ENCODE data around the gene SARDH.
A peak's percentile ranks its signal among the peaks of the same experiment; 100 is the strongest.

Gene SARDH, protein sequence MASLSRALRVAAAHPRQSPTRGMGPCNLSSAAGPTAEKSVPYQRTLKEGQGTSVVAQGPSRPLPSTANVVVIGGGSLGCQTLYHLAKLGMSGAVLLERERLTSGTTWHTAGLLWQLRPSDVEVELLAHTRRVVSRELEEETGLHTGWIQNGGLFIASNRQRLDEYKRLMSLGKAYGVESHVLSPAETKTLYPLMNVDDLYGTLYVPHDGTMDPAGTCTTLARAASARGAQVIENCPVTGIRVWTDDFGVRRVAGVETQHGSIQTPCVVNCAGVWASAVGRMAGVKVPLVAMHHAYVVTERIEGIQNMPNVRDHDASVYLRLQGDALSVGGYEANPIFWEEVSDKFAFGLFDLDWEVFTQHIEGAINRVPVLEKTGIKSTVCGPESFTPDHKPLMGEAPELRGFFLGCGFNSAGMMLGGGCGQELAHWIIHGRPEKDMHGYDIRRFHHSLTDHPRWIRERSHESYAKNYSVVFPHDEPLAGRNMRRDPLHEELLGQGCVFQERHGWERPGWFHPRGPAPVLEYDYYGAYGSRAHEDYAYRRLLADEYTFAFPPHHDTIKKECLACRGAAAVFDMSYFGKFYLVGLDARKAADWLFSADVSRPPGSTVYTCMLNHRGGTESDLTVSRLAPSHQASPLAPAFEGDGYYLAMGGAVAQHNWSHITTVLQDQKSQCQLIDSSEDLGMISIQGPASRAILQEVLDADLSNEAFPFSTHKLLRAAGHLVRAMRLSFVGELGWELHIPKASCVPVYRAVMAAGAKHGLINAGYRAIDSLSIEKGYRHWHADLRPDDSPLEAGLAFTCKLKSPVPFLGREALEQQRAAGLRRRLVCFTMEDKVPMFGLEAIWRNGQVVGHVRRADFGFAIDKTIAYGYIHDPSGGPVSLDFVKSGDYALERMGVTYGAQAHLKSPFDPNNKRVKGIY

DNA sequence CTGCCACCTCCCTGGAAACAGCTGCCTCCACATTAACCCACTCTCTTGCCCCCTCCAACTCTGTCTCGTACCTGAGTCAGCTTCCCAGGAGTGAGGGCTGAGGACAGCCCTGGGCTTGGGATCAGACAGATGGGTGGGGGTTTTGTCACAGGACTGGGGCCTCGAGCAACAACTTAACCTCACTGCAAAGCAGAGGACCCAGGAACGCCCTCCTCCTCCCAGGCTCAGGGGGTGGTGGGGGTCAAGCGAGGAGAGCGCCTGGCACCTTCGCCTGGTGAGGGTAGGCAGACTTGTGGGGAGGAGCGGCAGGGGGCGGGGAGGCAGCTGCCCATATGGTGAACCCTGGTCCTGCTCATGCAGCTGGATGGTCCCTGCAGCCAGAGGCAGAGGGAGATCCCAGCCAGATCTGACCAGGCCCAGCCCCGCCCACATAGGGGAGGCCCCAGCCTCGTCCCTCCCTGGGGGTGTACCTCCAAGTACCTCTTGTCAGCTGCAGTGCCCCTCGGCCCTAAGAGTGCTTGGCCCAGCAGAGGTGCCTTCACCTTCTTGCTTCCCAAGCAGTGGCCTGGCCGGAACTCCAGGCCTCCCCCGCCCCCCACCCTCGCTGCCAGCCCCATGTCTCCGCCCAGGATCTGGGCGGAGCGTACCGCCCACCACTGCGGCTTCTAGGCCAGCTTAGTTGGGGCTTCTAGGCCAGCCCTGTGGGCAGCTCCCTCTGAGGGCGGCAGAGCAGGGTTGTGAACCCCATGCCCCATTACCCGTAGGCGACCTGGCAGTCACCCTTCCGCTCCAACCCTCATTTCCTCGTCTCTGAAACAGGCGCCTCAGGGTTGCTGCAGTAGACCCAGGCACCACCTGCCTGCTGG is at the start of gene SARDH:
Gene SARDH (minus strand): TSS at position 579 of the 866 bp plus-strand sequence. CDS start 4,179 bp downstream, outside the sequence.
- peak in 1 of 2 donors; percentile 21 for DNase-seq (ENCODE audit: low read depth in 2 of 2)

DNA sequence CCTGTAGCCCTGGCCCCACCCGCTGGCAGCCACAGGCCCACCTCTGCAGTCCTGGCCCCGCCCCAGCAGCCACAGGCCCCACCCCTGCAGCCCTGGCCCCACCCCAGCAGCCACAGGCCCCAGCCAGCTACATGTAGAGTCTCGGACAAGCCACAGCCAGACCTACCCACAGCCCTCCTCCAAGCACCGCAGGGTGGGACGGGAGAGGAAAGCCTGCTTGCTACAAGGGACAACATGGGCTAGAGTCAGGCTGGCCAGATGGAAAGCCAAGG is 49.5 kb upstream of the SARDH start:
- no peak for DNase-seq (ENCODE audit: low read depth in 2 of 2)

DNA sequence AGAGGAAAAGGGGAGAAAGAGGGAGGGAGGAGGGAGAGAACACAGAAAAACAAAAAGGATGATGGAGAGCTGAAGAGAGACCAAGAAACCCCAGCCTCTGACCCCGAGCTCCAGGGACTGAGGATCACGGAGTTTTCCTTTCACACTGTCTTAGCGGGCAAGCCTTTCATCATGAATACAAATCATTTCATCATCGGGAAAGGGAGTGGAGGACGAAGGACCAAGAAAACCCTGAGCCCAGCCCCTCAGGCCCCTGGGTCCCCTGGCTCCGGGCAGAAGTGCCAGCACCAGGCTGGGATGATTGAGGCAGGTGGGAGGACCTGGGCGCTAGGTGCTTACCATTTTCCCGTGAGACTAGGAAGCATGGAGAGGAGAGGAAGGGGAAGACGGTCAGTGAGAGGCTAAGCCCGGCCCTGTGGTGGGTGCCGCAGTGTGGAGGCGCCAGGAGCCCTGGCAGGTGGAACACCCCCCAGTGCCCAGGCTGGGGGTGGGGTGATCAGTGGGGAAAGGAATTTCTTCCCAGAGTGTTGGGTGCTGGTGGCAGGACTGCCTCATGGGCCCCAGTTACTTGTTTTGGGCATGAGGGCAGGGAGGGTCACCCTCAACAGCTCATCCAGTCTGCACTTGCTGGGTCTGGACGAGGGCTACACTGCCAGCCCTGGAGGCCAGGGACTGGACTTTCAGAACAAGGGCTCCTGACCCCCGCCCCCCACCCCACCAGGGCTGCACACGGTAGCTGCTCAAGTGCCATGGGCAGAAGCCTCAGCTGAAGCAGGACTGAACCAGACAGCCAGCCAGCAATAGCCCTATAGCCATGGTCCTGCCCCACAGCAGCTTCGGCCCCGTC is 49.0 kb upstream of the SARDH start:
- no peak for DNase-seq (ENCODE audit: low read depth in 2 of 2)

DNA sequence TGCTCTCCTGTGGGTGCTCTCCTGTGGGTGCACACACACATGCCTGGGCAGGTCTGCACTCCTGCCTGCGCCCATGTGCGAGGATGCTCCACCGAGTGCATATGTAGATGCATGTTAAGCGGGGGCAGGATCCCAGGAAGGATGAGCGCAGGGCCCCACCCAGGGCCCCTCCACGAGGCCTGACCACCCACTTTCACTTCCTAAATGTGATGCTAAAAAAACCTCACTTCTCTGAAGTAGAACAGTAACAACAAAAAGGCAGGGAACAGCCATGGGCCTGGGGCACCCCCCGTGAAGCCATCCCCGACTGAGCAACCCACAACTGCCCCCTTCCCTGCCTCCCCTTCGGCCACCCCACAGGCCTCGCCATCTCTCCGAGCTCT is 48.2 kb upstream of the SARDH start:
- no peak for DNase-seq (ENCODE audit: low read depth in 2 of 2)

DNA sequence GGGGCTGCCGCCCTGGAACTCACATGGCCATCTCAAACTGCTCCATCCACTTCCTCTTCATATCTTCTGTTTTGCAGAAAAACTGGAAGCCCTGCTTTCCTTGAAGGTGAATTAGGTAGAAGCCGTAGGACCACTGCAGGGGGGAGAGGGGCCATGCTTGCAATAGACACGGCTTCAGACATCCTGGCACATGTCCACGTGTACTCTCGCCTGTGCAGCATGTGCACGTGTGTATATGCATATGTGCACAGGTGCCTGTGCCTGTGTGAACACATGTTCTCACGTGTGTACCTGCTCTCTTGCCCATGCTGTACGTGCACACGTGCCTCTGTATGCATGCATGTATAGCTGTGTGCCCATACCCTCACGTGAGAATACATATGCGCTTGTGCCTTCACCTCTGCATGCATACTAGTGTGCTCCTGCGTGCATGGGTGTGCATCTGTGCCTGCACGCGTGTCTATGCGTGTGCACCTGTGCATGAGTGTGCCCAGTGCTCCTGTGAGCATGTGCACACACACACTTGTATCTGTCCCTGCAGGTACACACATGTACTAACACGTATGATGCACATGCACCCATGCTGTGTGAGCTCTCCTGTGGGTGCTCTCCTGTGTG is 47.7 kb upstream of the SARDH start:
- DNase-seq (ENCODE audit: low read depth in 2 of 2): no peak

DNA sequence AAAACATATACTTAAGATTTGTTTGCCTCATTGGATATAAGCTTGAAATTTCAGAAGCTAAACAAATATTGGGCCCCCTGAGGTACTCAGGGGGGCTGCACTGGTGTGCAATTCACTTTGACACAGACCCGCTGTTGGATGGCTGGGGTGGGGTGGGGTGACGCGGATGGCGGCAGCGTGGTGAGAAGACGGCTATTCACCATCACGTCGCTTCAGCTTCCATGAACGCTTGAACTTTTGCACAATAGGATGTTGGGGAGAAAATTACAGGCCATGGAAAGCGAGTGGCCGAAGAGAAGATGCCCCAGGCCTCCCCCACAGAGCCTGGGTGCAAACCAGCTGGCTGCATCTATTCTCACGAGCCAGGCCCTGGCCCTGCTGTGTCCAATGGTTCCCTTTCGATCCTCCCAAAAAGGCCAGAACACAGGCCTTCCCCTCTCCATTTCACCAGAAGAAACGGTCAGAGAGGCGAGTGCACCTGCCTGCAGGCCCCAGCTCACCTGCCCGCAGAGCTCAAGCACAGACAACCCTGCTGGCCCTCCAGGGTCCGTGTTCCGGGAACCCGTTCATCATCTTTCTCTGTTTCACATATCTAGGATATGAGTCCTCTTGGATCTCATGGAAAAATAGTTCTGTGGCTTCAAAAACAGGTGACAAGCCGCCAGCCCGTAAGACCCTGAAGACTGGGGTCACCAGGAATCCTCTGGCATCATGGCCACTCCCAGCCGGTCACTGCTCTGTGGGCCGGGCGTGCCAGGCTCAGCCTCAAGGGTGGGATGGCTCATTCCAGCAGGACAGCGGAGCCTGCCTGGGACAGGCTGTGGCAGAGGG is 46.8 kb upstream of the SARDH start:
- DNase-seq (ENCODE audit: low read depth in 2 of 2): no peak

DNA sequence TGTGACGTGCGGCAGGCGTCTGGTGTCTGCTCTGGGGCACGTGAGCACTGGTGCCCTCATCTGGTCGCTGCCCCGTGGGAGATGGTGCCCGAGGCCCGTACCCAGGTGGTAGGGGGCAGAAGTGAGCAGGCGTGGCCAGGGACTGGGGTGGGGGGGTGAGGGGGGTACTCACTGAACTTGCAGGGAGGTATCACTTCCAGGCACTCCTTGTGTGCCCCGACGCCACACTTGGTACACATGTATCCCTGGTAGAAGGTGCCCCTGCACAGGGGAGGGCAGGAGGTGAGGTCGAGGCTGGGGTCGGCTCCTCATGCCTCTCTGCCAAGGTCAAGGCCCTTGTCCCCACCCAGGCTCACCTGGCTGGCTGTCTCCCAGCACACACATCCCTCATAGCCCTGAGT is 45.2 kb upstream of the SARDH start:
- no peak for DNase-seq (ENCODE audit: low read depth in 2 of 2)

DNA sequence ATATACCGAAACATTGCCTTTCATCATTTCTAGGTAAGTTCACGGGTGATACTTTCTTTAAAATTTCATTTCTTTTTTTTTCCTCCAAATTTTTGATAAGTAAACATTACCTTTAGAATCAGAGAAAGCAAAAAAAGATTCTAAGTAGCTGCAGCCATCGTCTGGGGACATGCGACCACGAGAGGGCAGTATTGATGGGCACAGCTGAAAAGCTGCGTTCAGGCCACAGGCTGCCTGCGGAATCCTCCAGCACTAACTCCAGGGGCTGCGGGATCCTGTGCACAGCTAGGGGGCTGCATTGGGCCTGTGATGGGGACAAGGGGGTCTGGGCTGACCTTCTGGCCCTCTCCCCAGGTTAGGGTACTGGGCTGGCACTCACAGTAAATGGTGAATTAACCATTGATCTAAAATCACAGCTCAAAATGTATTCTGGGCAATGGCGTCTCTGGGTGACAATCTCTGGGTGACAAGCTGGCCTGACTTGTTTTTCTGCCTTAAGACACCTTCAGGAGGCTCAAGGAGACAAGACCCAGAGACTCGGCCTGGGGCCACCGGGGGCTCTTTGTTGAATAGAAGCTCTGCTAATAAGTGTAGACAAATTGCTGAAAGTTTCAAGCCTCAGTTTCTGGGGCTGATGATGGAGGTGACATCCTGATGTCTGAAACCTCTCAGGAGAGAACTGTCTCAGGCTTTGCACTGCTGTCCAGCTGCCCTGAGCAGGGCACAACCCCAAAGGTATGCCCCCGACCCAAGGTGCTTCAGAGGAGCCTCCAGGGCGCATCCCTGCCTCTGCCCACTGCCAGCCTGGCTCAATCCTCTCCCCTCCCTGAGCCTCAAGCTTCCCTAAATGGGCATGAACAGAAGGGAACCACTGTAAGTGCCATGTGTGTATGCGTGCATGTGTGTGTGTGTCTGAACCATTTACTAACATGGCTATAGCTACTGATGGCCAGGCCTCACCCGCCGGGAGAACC is 44.3 kb upstream of the SARDH start:
- DNase-seq (ENCODE audit: low read depth in 2 of 2): peak; percentile 11 to 27

DNA sequence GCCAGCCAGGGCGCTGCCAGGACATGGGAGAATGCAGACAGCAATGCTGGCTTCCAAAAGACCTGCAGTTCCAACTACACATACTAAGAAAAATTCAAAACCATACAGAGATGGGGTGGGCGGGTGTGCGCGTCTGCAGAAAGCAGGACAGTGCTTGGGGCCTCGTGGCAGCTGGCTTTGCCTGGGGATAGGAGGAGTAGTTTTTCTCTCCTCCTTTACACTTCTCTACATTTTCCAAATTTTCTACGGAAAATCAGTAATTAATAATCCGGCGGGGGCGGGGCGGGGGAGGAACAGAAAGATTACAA is 43.6 kb upstream of the SARDH start:
- no peak for DNase-seq (ENCODE audit: low read depth in 2 of 2)

DNA sequence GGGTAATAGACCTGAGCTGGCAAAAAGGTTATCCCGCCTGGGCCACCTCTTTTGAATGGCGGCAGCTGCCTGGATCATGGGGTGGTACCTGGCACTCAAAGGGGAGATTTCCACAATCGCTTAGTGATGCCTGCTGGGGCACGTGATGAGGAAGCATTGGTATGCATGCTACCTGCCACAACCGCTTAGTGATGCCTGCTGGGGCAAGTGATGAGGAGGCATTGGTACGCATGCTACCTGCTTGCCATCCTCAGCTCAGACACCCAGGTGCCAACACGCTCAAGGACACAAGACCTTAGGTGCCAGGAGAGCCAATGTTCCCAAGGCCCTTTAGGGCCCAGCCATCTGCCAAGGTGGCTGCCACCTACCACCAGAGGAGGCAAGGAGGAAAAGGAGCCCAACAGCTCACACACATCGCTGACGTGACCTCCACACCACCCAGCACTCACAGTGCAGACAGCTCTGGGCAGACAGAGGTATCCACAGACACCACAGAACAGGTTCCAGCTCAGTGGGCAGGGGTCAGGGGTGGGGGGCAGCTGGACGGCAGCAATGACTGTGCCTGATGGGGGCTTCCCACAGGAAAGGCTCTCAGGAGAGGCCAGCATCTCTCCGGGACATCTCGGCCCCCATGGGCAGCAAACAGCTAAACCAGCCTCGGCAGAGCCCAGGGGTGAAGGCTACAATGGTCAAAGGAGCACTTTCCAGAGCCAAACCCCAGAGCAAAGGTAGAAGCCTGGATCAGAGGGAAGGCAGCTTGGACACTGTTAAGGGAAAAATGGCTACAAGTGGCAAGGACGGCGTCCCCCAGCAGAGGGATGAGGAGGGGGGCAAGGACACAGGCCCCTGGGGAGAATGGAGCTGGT is 43.0 kb upstream of the SARDH start:
- no peak for DNase-seq (ENCODE audit: low read depth in 2 of 2)

DNA sequence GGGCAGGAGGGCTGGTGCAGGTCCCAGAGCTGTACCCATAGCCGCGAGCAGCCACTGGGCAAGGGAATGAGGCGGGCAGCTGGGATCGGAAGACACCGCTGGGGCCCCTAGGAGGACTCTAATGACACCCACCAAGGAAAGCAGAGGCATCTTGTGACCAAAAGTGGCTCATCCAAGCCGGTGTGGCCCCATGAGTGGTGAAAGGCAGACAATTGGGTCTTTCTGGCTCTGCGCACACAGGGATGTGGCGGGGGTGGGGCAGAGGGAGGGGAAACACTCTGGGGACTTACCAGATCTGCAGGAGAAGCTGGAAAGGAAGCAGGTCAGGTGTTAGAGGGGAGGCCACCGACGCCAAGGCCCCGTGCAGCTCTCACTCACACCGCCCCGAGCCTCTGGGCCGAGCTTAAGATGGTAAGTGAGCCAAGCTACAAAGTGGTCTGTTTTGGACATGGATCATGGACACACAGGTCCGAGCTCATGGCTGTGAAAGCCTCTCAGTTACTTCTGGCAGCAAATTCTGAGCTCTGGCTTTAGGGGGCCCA is 42.3 kb upstream of the SARDH start:
- DNase-seq (ENCODE audit: low read depth in 2 of 2): no peak

DNA sequence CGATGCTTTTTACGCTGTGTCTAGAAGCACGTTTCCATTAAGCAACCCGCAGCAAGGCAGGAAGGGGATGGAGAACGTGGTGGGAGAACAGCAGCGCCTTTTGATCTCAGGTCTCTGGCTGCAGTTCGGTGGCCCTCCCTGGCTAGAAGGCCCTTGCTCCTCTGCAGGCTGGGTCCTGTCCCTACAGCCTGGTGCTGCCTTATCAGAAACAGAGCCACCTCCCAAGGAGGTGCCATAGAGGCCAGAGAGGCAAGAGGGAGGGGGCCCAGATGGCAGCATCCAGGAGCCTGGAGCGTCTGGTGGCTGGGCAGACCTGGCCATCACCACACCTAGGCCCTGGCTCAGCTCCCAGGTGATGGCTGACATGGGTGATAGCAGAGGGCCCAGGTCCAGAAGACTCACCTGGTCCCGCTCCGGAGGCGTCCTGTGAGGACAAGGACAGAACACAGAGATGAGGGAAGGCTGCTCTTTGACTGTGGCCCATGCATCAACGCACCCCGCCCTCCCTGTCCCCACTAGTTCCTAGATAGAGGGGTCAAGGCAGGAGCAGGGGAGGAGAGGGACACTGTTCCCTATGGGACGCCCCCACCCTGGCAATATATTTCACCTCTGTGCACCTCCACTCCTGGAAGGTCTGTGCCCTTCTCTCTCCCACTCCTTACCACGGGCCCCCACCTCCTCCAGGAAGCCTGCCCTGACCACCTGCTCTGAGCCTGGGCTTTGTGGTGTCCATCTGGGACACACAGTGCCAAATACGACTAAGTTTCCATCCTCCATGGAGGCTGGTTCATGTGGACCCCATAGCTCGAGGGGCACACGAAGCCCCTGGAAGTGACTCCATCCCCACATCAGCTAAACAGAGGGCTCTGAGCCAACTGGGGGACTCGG is 41.6 kb upstream of the SARDH start:
- no peak for DNase-seq (ENCODE audit: low read depth in 2 of 2)

DNA sequence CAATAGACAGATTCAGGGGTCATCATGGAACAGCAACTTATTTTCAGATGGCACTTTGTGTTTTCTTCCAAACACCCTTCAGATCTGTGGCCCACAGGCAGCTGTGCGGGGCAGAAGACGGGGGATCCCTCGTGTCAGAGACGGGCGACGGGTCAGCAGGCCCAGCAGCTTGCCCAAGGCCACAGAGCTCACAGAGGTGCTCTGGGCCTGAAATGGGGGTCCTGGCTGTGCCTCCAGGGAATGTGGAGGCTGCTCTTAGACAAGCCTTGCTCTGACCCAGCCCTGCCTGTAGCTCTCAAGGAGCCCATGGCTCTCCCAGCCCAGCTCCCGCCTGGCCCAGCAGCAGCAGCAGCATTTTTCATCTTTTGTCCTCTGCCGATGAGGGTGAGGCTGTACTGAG is 40.9 kb upstream of the SARDH start:
- no peak for DNase-seq (ENCODE audit: low read depth in 2 of 2)

DNA sequence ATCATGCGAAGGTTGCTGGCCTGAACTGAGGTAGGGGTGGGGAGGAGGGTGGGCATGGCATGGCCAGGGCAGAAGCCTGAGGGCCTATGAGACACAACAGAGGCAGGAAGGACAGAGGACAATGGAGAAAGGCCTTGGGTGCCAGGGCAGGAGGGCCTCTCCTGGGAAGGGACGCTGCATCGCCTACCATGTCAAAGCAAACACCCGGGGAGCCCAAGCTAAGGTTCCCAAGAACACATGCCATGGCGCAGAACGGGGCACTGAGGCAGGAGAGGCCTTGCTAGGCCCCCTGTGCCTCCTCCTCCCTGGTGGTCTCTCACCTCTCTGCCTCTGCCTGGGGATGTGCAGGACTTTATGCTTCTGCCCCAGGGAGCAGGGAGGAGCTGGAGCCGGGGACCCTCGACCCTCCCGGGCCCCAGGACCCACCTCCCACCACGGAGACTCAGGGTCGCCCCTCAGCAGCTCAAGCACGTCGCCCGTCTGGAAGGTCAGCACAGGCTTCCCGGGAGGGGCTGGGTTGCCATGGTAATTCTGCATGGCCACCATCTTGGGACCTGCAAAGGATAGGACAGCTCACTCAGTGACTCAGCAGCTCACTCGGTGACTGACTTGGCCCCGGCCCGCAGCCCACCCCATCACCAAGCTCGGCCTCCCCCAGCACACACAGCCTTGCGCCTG is 40.3 kb upstream of the SARDH start:
- no peak for DNase-seq (ENCODE audit: low read depth in 2 of 2)

DNA sequence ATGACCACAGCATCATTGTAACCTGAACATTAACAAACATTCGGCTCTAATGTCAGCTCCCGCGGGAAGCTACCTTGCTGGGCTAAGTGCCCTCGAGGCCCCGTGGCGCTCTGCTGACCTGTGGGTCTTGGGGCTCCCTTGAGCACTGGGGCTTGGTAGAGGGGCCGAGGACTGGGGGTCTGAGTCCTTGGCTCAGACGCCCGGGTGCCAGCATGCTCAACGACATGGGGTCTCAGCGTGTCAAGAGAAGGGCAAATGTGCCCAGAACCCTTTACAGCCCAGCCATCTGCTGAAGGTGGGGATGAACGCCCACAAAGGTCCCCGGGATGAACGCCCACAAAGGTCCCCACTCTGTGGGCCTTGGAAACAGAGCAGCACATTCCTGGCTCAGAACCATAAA is 39.7 kb upstream of the SARDH start:
- DNase-seq (ENCODE audit: low read depth in 2 of 2): no peak
